WTC11 (cell line): ENCODE measurements around the gene NPAS3. TPM values are rescaled to one million over a fixed set of nuclear protein-coding genes. Genes with fewer than 3 reads are reported as not detected.

Experiments
- ATAC-seq: fragments of 200-7000 bp; cut with Tn5 transposase; 2 replicates; pipeline ENCODE4 v1.10.0; 2021; ENCODE audit warnings: mild to moderate bottlenecking, moderate library complexity
- CTCF ChIA-PET: fragments of 300-600 bp; sonication (Branson Sonifier 250); formaldehyde crosslinking; loops from one replicate; lab custom pipeline; 2021; ENCODE audit warnings: antibody characterized with exemption; lab: Charles Lee
- POLR2A ChIA-PET: fragments of 350-600 bp; sonication (Branson Sonifier 250); formaldehyde crosslinking; loops from one replicate; lab custom pipeline; 2021; ENCODE audit warnings: antibody characterized with exemption; lab: Charles Lee
- DNase-seq: peaks from one replicate; pipeline ENCODE4 v3.0.0; 2021; ENCODE audit warnings: low spot score
- H3K27ac Mint-ChIP-seq: 2 replicates; pipeline ENCODE4 v1.8.0; 2021; ENCODE audit warnings: mixed read lengths
- H3K27me3 Mint-ChIP-seq: 2 replicates; pipeline ENCODE4 v1.8.0; 2021; ENCODE audit warnings: low read depth, mild to moderate bottlenecking, moderate library complexity, mixed read lengths
- H3K36me3 Mint-ChIP-seq: 2 replicates; pipeline ENCODE4 v1.8.0; 2021; ENCODE audit warnings: mixed read lengths
- H3K4me1 Mint-ChIP-seq: 2 replicates; pipeline ENCODE4 v1.8.0; 2022; ENCODE audit warnings: mixed read lengths
- H3K4me3 Mint-ChIP-seq: 2 replicates; pipeline ENCODE4 v1.8.0; 2021; ENCODE audit warnings: mild to moderate bottlenecking, moderate library complexity, mixed read lengths
- H3K9me3 Mint-ChIP-seq: 2 replicates; pipeline ENCODE4 v1.8.0; 2021; ENCODE audit warnings: mixed read lengths
- AR ChIP-seq: fragments of 250-450 bp; sonication (Bioruptor Pico); IDR thresholded peaks from 2 replicates; pipeline ENCODE4 v1.9.0; 2021; ENCODE audit warnings: mild to moderate bottlenecking
- CREM ChIP-seq: sonication (generic); formaldehyde crosslinking; IDR thresholded peaks from 2 replicates; pipeline ENCODE4 v1.8.1; 2022; ENCODE audit warnings: mild to moderate bottlenecking, missing genetic modification reagents, moderate library complexity
- E2F5 ChIP-seq: sonication (generic); formaldehyde crosslinking; IDR thresholded peaks from 2 replicates; pipeline ENCODE4 v1.8.1; 2022; ENCODE audit warnings: mild to moderate bottlenecking, moderate library complexity, missing genetic modification reagents
- EMX1 ChIP-seq: fragments of 250-450 bp; sonication (Bioruptor Pico); IDR thresholded peaks from 2 replicates; pipeline ENCODE4 v1.8.0; 2021; ENCODE audit warnings: mild to moderate bottlenecking
- FOXP1 ChIP-seq: sonication (generic); formaldehyde crosslinking; IDR thresholded peaks from 2 replicates; pipeline ENCODE4 v1.8.0; 2022; ENCODE audit warnings: missing genetic modification reagents, mild to moderate bottlenecking, moderate library complexity, borderline replicate concordance
- HMGXB4 ChIP-seq: sonication (generic); formaldehyde crosslinking; IDR thresholded peaks from 2 replicates; pipeline ENCODE4 v1.8.1; 2023; ENCODE audit warnings: mild to moderate bottlenecking, moderate library complexity, missing genetic modification reagents
- JAZF1 ChIP-seq: fragments of 250-450 bp; sonication (Bioruptor Pico); IDR thresholded peaks from 2 replicates; pipeline ENCODE4 v1.9.0; 2021; ENCODE audit warnings: moderate library complexity, mild to moderate bottlenecking, inconsistent platforms
- MAX ChIP-seq: sonication (generic); formaldehyde crosslinking; IDR thresholded peaks from 2 replicates; pipeline ENCODE4 v1.8.0; 2022; ENCODE audit warnings: mild to moderate bottlenecking, missing genetic modification reagents
- MYBL2 ChIP-seq: sonication (generic); formaldehyde crosslinking; IDR thresholded peaks from 2 replicates; pipeline ENCODE4 v1.8.1; 2023; ENCODE audit warnings: mild to moderate bottlenecking, moderate library complexity, missing genetic modification reagents
- NFATC4 ChIP-seq: fragments of 250-450 bp; sonication (Bioruptor Pico); IDR thresholded peaks from 2 replicates; pipeline ENCODE4 v1.9.0; 2021; ENCODE audit warnings: mild to moderate bottlenecking
- NR2C2 ChIP-seq: sonication (generic); formaldehyde crosslinking; IDR thresholded peaks from 2 replicates; pipeline ENCODE4 v1.8.0; 2022; ENCODE audit warnings: mild to moderate bottlenecking, missing genetic modification reagents
- OVOL2 ChIP-seq: fragments of 250-450 bp; sonication (Bioruptor Pico); IDR thresholded peaks from 2 replicates; pipeline ENCODE4 v1.9.0; 2021; ENCODE audit warnings: mild to moderate bottlenecking, borderline replicate concordance
- SMAD3 ChIP-seq: sonication (generic); formaldehyde crosslinking; IDR thresholded peaks from 2 replicates; pipeline ENCODE4 v1.8.0; 2022; ENCODE audit warnings: missing genetic modification reagents, mild to moderate bottlenecking, borderline replicate concordance
- SOX15 ChIP-seq: fragments of 250-450 bp; sonication (Bioruptor Pico); IDR thresholded peaks from 2 replicates; pipeline ENCODE4 v1.9.0; 2021; ENCODE audit warnings: mild to moderate bottlenecking
- SP1 ChIP-seq: sonication (generic); formaldehyde crosslinking; conservative IDR thresholded peaks from 2 replicates; pipeline ENCODE4 v1.8.1; 2022; ENCODE audit warnings: missing genetic modification reagents
- TEAD1 ChIP-seq: sonication (generic); formaldehyde crosslinking; IDR thresholded peaks from 2 replicates; pipeline ENCODE4 v1.8.0; 2022; ENCODE audit warnings: mild to moderate bottlenecking, missing genetic modification reagents
- TP53 ChIP-seq: sonication (generic); formaldehyde crosslinking; IDR thresholded peaks from 2 replicates; pipeline ENCODE4 v1.8.1; 2023; ENCODE audit warnings: mild to moderate bottlenecking, missing genetic modification reagents
- USF1 ChIP-seq: sonication (generic); formaldehyde crosslinking; IDR thresholded peaks from 2 replicates; pipeline ENCODE4 v1.8.0; 2022; ENCODE audit warnings: mild to moderate bottlenecking, missing genetic modification reagents
- ZMAT4 ChIP-seq: fragments of 250-450 bp; sonication (Bioruptor Pico); IDR thresholded peaks from 2 replicates; pipeline ENCODE4 v1.9.0; 2021; ENCODE audit warnings: mild to moderate bottlenecking
- ZNF396 ChIP-seq: fragments of 250-450 bp; sonication (Bioruptor Pico); IDR thresholded peaks from 2 replicates; pipeline ENCODE4 v1.8.0; 2021; ENCODE audit warnings: mild to moderate bottlenecking, moderate library complexity, borderline replicate concordance
- ZNF416 ChIP-seq: fragments of 250-450 bp; sonication (Bioruptor Pico); IDR thresholded peaks from 2 replicates; pipeline ENCODE4 v1.9.0; 2021; ENCODE audit warnings: mild to moderate bottlenecking, inconsistent platforms
- ZNF671 ChIP-seq: fragments of 250-450 bp; sonication (Bioruptor Pico); IDR thresholded peaks from 2 replicates; pipeline ENCODE4 v1.8.0; 2021; ENCODE audit warnings: mild to moderate bottlenecking
- total RNA-seq: library from RNA; stranded (reverse); gene quantifications from 3 replicates; pipeline ENCODE4 v1.2.3, GENCODE V29; 2021
- TF ChIP-seq, protein P1 (sequence below): fragments of 250-450 bp; sonication (Bioruptor Pico); conservative IDR thresholded peaks from 2 replicates; pipeline ENCODE4 v1.9.0; 2021; ENCODE audit warnings: mild to moderate bottlenecking
- TF ChIP-seq, protein P2 (sequence below): sonication (generic); formaldehyde crosslinking; IDR thresholded peaks from 2 replicates; pipeline ENCODE4 v1.8.0; 2022; ENCODE audit warnings: mild to moderate bottlenecking, missing genetic modification reagents

The NPAS3 gene
- total RNA-seq, 1 experiment from 2014 or later: 3.2 TPM

DNA sequence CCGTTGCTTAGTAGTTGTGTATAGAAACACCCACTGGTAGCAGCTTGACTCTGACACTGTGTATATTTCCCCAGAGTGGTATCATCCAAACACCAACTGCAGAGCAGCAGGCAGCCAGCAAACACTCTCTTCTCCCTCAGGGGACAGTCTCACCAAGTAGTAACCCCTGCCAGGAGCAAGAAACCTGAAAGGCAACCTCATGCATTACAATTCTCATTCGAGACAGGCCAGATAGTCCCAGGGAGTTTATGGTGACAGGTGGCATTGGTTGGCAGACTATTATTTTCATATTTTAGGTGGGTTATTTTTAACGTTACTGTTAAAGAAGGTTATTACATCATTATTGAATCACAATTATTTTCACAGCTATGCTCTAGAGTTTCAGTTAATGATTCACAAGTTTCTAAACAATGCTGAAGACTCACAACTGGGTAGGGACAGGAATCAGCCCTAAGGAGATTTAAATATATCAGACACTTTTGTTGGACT is 789.4 kb downstream of the NPAS3 start (continued):
- TF ChIP-seq HMGXB4 (CRISPR knock-in tag) (no peak), TP53 (CRISPR knock-in tag) (no peak), ZNF416 (CRISPR knock-in tag) (no peak), ZNF396 (CRISPR knock-in tag) (no peak)
- TF ChIP-seq, protein P1, sequence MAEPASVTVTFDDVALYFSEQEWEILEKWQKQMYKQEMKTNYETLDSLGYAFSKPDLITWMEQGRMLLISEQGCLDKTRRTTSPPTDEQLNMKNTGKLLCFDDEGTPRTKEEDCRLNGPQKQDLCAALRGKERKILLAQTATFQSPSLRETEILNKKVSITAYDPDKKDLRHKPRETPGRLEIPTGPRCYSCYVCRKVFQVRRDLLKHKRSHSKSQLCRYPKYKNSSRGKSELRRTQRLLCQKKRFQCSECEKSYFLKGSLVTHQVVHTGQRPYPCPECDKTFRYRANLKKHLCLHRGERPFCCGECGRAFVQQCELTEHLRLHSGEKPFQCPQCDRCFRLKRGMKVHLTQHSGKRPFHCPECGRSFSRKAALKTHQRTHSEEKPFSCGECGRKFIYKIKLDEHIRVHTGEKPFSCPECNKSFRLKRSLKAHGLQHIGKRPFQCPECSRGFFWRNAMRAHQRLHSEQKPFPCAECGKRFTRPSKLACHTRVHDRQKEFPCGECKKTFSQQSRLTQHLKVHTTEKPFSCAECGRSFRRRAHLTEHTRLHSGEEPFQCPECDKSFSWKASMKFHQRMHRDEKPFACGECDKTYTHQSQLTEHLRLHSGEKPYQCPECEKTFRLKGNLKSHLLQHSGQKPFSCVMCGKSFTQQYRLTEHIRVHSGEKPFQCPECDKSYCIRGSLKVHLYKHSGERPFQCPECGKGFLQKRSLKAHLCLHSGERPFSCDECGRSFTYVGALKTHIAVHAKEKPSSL (CRISPR knock-in tag): no peak
- TF ChIP-seq, all 79 proteins: peak for 0

- H3K4me1 Mint-ChIP-seq: peaks cover 3% of the 10 kb centered on the region; the same call in 1 of the 2 replicates
- no peak overlapping the region for H3K27ac Mint-ChIP-seq
- DNase-seq (no peak), ATAC-seq (no peak)
- H3K9me3 Mint-ChIP-seq: peaks cover 7% of the 10 kb centered on the region
- ChIA-PET POLR2A (no interaction called here), CTCF (no interaction called here)
- H3K4me3 Mint-ChIP-seq: no peak overlapping the region
- no peak for TF ChIP-seq ZNF396 (CRISPR knock-in tag)
- TF ChIP-seq USF1 (CRISPR knock-in tag): no peak
- TF ChIP-seq JAZF1 (CRISPR knock-in tag): no peak
- no peak for TF ChIP-seq OVOL2 (CRISPR knock-in tag)
- TF ChIP-seq, protein P2, sequence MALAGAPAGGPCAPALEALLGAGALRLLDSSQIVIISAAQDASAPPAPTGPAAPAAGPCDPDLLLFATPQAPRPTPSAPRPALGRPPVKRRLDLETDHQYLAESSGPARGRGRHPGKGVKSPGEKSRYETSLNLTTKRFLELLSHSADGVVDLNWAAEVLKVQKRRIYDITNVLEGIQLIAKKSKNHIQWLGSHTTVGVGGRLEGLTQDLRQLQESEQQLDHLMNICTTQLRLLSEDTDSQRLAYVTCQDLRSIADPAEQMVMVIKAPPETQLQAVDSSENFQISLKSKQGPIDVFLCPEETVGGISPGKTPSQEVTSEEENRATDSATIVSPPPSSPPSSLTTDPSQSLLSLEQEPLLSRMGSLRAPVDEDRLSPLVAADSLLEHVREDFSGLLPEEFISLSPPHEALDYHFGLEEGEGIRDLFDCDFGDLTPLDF (CRISPR knock-in tag): no peak
- no peak for TF ChIP-seq MYBL2 (CRISPR knock-in tag)
- H3K27me3 Mint-ChIP-seq: no peaks in the 10 kb centered on the region
- 0 out of 2 replicates have a peak, but pooled peaks cover 4% of the 10 kb centered on the region for H3K36me3 Mint-ChIP-seq
These were observed 791.5 kb downstream of the NPAS3 start for GRCh38 chr14:33730156-33730555.

DNA sequence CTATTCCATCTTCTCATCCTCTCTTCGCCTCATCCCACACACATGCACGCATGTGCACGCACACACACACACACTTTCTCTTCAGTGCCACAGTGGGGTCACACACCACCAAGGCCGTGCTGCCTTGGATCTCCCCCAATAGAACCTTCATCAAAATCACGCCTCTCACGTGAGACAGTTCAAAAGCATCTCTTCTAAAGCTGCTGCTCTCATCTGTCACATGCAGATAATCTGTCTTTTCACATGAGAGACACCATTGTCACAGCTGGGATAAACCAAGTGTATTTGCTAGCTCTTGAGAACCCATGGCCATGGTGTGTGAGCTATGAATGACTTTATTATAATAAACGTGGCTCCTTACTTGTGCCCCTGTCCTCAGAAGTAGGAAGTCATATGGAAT is 793.5 kb downstream of the NPAS3 start:
- ATAC-seq: no peak
- POLR2A ChIA-PET: no interaction called here
- TF ChIP-seq FOXP1 (no peak), AR (CRISPR knock-in tag) (no peak), NFATC4 (CRISPR knock-in tag) (no peak), NR2C2 (CRISPR knock-in tag) (no peak), SP1 (CRISPR knock-in tag) (no peak), ZMAT4 (CRISPR knock-in tag) (no peak), ZNF671 (CRISPR knock-in tag) (no peak), E2F5 (CRISPR knock-in tag) (no peak), MAX (CRISPR knock-in tag) (no peak), SOX15 (CRISPR knock-in tag) (no peak), SMAD3 (no peak), EMX1 (CRISPR knock-in tag) (no peak), CREM (no peak), TEAD1 (CRISPR knock-in tag) (no peak)

More for the DNA sequence above, 793.5 kb downstream of the NPAS3 start:
- CTCF ChIA-PET: no interaction called here
- no peak overlapping the region for H3K27ac Mint-ChIP-seq
- H3K27me3 Mint-ChIP-seq: no peaks in the 10 kb centered on the region
- 0 out of 2 replicates have a peak, but pooled peaks cover 4% of the 10 kb centered on the region for H3K36me3 Mint-ChIP-seq
- H3K4me3 Mint-ChIP-seq: no peak overlapping the region
- no peak for DNase-seq
- peaks cover 7% of the 10 kb centered on the region for H3K9me3 Mint-ChIP-seq
- H3K4me1 Mint-ChIP-seq: peaks cover 16% of the 10 kb centered on the region
